ENCODE measurements around the gene STMN1. TPM values are rescaled to one million over a fixed set of nuclear protein-coding genes. Genes with fewer than 3 reads are reported as not detected.

Gene STMN1
- total and polyA plus RNA-seq, 9 donors = 295 to 745 (median 558) TPM

GRCh38 chr1:25897754-25898153, 8.5 kb downstream of the STMN1 start:
- Histone ChIP-seq H3K36me3 (ENCODE audit: control insufficient read depth, insufficient read depth, low read length) (peaks cover 66% of the 10 kb centered on the region), H3K27ac (ENCODE audit: low read length) (no peak overlapping the region), H3K9me3 (replicated peaks; ENCODE audit: control insufficient read depth, low read depth, low read length) (no peaks in the 10 kb centered on the region), H3K27me3 (ENCODE audit: control insufficient read depth, insufficient read depth, low read length) (no peaks in the 10 kb centered on the region), H3K4me1 (ENCODE audit: control insufficient read depth, insufficient read depth, low read length) (peaks cover 23% of the 10 kb centered on the region), H3K4me3 (ENCODE audit: low read length) (no peak overlapping the region)
- DNase-seq = no peak
- 40% methylated on average over 2 of the region's 5 CpGs for WGBS (ENCODE audit: insufficient coverage)

- H3K9me3 ChIP-seq (replicated peaks; ENCODE audit: control insufficient read depth, low read depth, low read length) = no peaks in the 10 kb centered on the region
- no peak overlapping the region for H3K4me3 ChIP-seq (ENCODE audit: low read length)
- peak overlapping the region; percentile 42 for H3K27ac ChIP-seq (ENCODE audit: low read length)
- no peaks in the 10 kb centered on the region for H3K27me3 ChIP-seq (ENCODE audit: control insufficient read depth, insufficient read depth, low read length)
- H3K4me1 ChIP-seq (ENCODE audit: control insufficient read depth, insufficient read depth, low read length) = peaks cover 35% of the 10 kb centered on the region
- DNase-seq = peak; percentile 41
- WGBS (ENCODE audit: insufficient coverage) = 56% methylated on average over 1 of the region's 1 CpG
- peaks cover 55% of the 10 kb centered on the region for H3K36me3 ChIP-seq (ENCODE audit: control insufficient read depth, insufficient read depth, low read length)
Observed at GRCh38 chr1:25896266-25896665, 10.0 kb downstream of the STMN1 start.

DNA sequence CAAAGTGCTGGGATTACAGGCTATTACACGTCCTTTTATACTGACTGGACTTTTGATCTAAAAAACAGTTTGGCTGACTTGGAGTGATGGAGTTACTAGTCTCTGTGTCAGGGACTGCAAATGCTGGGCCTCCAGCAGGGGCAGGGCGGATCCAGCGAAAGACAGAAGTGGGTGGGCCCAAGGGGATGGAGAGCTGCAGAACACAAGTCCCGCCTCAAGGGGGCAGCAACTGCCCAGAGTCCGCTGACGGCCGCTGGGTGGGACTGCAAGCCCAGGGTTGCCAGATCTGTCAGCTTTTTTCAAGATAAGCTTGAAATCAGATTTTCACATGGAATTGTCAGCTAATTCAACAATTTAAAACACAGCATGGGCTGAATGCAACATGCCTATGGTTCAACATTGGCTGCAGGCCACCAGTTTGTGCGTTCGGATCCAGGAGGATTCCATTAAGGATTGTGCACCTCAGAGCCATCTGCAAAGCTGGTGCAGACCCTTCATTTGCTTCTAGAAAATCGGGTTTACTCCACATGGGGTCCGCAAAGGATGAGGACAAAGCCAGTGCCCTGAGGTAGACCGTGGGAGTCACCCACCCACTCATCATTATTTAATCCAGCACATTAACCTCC, 10.7 kb downstream of the STMN1 start:
- DNase-seq = peak; percentile 96
- H3K4me1 ChIP-seq (ENCODE audit: control insufficient read depth, insufficient read depth, low read length) = peaks cover 38% of the 10 kb centered on the region
- no peak overlapping the region for H3K4me3 ChIP-seq (ENCODE audit: low read length)
- H3K27me3 ChIP-seq (ENCODE audit: control insufficient read depth, insufficient read depth, low read length) = no peaks in the 10 kb centered on the region
- WGBS (ENCODE audit: insufficient coverage) = 12% methylated on average over 11 of the region's 12 CpGs
- peaks cover 52% of the 10 kb centered on the region for H3K36me3 ChIP-seq (ENCODE audit: control insufficient read depth, insufficient read depth, low read length)
- H3K27ac ChIP-seq (ENCODE audit: low read length) = peak overlapping the region; percentile 42
- H3K9me3 ChIP-seq (replicated peaks; ENCODE audit: control insufficient read depth, low read depth, low read length) = no peaks in the 10 kb centered on the region

DNA sequence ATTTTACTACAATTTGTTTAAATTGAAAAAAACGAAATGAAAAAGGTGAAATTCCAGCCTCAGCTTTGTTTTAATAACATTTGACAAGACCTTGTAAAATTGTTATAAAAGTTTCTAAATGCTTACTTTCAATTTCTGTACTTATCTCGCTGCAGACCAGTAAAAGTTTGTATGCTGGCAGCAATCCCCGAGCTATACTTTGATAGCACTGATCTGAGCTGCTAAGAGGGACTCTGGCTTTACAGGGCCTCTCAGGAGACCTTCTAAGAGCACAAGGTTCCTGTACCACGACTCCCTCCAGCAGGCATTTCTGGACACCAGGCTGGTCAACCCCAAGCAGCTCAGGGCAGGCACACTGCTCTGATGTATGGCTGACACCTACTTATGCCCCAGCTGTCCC, 13.1 kb downstream of the STMN1 start:
- H3K27me3 ChIP-seq (ENCODE audit: control insufficient read depth, insufficient read depth, low read length) = no peaks in the 10 kb centered on the region
- DNase-seq = no peak
- no peak overlapping the region for H3K4me3 ChIP-seq (ENCODE audit: low read length)
- H3K9me3 ChIP-seq (replicated peaks; ENCODE audit: control insufficient read depth, low read depth, low read length) = no peaks in the 10 kb centered on the region
- WGBS (ENCODE audit: insufficient coverage) = 65% methylated on average over 2 of the region's 4 CpGs
- peaks cover 49% of the 10 kb centered on the region for H3K4me1 ChIP-seq (ENCODE audit: control insufficient read depth, insufficient read depth, low read length)
- peaks cover 32% of the 10 kb centered on the region for H3K36me3 ChIP-seq (ENCODE audit: control insufficient read depth, insufficient read depth, low read length)
- H3K27ac ChIP-seq (ENCODE audit: low read length) = no peak overlapping the region

GRCh38 chr1:25891606-25892005, 14.6 kb downstream of the STMN1 start:
- peaks cover 24% of the 10 kb centered on the region for H3K36me3 ChIP-seq (ENCODE audit: control insufficient read depth, insufficient read depth, low read length)
- peaks cover 47% of the 10 kb centered on the region for H3K4me1 ChIP-seq (ENCODE audit: control insufficient read depth, insufficient read depth, low read length)
- H3K4me3 ChIP-seq (ENCODE audit: low read length) = no peak overlapping the region
- no peaks in the 10 kb centered on the region for H3K9me3 ChIP-seq (replicated peaks; ENCODE audit: control insufficient read depth, low read depth, low read length)
- no peaks in the 10 kb centered on the region for H3K27me3 ChIP-seq (ENCODE audit: control insufficient read depth, insufficient read depth, low read length)
- WGBS (ENCODE audit: insufficient coverage) = 80% methylated on average over 2 of the region's 5 CpGs
- DNase-seq = no peak
- peak overlapping the region; percentile 13 for H3K27ac ChIP-seq (ENCODE audit: low read length)

- Histone ChIP-seq H3K27me3 (ENCODE audit: control insufficient read depth, insufficient read depth, low read length) (no peaks in the 10 kb centered on the region), H3K36me3 (ENCODE audit: control insufficient read depth, insufficient read depth, low read length) (peaks cover 13% of the 10 kb centered on the region), H3K27ac (ENCODE audit: low read length) (peak overlapping the region; percentile 31), H3K4me3 (ENCODE audit: low read length) (no peak overlapping the region), H3K9me3 (replicated peaks; ENCODE audit: control insufficient read depth, low read depth, low read length) (no peaks in the 10 kb centered on the region), H3K4me1 (ENCODE audit: control insufficient read depth, insufficient read depth, low read length) (peaks cover 35% of the 10 kb centered on the region)
- 78% methylated on average over 6 of the region's 10 CpGs for WGBS (ENCODE audit: insufficient coverage)
- DNase-seq = no peak
Observed at GRCh38 chr1:25890239-25891034, 15.8 kb downstream of the STMN1 start.

DNA sequence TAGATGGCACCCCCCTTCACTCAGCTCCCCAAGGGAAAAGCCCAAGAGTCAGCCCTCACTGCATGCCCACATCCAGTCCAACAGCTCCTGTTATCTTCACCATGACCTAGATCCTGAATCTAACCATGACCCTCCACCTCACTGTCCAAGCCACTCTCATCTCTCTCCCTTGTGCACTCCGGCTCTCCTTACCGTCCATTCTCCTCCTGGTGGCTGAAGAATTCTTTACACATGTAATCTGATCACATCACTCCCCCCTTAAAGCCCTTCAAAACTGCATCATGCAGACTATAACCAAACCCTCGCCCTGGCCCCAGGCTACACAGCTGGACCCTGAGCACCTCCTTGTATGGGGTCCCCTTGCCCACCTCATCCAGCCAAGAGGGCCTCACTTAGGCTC, 16.7 kb downstream of the STMN1 start:
- H3K4me1 ChIP-seq (ENCODE audit: control insufficient read depth, insufficient read depth, low read length) = peaks cover 30% of the 10 kb centered on the region
- 37% methylated on average over 3 of the region's 3 CpGs for WGBS (ENCODE audit: insufficient coverage)
- H3K9me3 ChIP-seq (replicated peaks; ENCODE audit: control insufficient read depth, low read depth, low read length) = no peaks in the 10 kb centered on the region
- H3K27ac ChIP-seq (ENCODE audit: low read length) = peak overlapping the region; percentile 13
- no peaks in the 10 kb centered on the region for H3K27me3 ChIP-seq (ENCODE audit: control insufficient read depth, insufficient read depth, low read length)
- H3K4me3 ChIP-seq (ENCODE audit: low read length) = no peak overlapping the region
- DNase-seq = no peak
- H3K36me3 ChIP-seq (ENCODE audit: control insufficient read depth, insufficient read depth, low read length) = peaks cover 10% of the 10 kb centered on the region

DNA sequence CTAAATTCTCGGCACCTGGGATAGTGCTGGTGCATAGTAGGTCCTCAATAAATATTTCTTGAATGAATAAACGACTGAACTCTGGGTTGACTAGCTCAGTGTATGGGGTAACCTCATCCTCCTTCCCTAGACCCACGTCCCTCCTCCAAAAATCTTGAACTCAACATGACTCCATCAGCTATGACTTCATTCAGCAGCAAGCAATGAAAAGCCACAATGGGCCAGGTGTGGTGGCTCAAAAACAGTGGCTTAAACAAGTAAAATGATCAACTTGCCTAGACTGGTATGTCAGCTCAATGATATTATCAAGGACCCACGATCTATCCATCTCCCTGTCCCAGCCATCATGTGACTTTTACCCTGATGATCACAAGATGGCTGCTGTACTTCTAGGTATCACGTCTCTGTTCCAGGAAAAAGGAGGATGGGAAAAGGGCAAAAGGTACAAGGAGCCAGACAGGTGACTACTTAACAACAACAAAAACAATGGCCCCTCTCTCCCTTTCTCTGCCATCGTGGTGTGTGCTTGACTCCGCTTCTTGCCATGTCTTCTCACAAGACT, 17.7 kb downstream of the STMN1 start:
- H3K27me3 ChIP-seq (ENCODE audit: control insufficient read depth, insufficient read depth, low read length) = no peaks in the 10 kb centered on the region
- H3K36me3 ChIP-seq (ENCODE audit: control insufficient read depth, insufficient read depth, low read length) = peaks cover 4% of the 10 kb centered on the region
- no peak overlapping the region for H3K27ac ChIP-seq (ENCODE audit: low read length)
- WGBS (ENCODE audit: insufficient coverage) = 96% methylated on average over 5 of the region's 7 CpGs
- DNase-seq = no peak
- H3K4me1 ChIP-seq (ENCODE audit: control insufficient read depth, insufficient read depth, low read length) = peaks cover 30% of the 10 kb centered on the region
- H3K9me3 ChIP-seq (replicated peaks; ENCODE audit: control insufficient read depth, low read depth, low read length) = no peaks in the 10 kb centered on the region
- no peak overlapping the region for H3K4me3 ChIP-seq (ENCODE audit: low read length)

GRCh38 chr1:25885602-25886001, 20.6 kb downstream of the STMN1 start:
- Histone ChIP-seq H3K4me1 (ENCODE audit: control insufficient read depth, insufficient read depth, low read length) (peaks cover 12% of the 10 kb centered on the region), H3K27me3 (ENCODE audit: control insufficient read depth, insufficient read depth, low read length) (no peaks in the 10 kb centered on the region), H3K9me3 (replicated peaks; ENCODE audit: control insufficient read depth, low read depth, low read length) (no peaks in the 10 kb centered on the region), H3K36me3 (ENCODE audit: control insufficient read depth, insufficient read depth, low read length) (peaks cover 4% of the 10 kb centered on the region), H3K27ac (ENCODE audit: low read length) (no peak overlapping the region), H3K4me3 (ENCODE audit: low read length) (no peak overlapping the region)
- DNase-seq = no peak
- 40% methylated on average over 1 of the region's 1 CpG for WGBS (ENCODE audit: insufficient coverage)

GRCh38 chr1:25881266-25881665, 25.0 kb downstream of the STMN1 start:
- H3K4me1 ChIP-seq (ENCODE audit: control insufficient read depth, insufficient read depth, low read length) = peaks cover under 1% of the 10 kb centered on the region
- 82% methylated on average over 8 of the region's 11 CpGs for WGBS (ENCODE audit: insufficient coverage)
- no peaks in the 10 kb centered on the region for H3K9me3 ChIP-seq (replicated peaks; ENCODE audit: control insufficient read depth, low read depth, low read length)
- no peak for DNase-seq
- no peaks in the 10 kb centered on the region for H3K36me3 ChIP-seq (ENCODE audit: control insufficient read depth, insufficient read depth, low read length)
- H3K27me3 ChIP-seq (ENCODE audit: control insufficient read depth, insufficient read depth, low read length) = no peaks in the 10 kb centered on the region
- no peak overlapping the region for H3K4me3 ChIP-seq (ENCODE audit: low read length)
- H3K27ac ChIP-seq (ENCODE audit: low read length) = no peak overlapping the region
